ENCODE data around the gene ZAP70. TPM values are rescaled to one million over a fixed set of nuclear protein-coding genes. Genes with fewer than 3 reads are reported as not detected.

The ZAP70 gene
- total RNA-seq, 1 experiment from 2014 or later: 0.54 TPM

- BruUV-seq (replicated peaks): no TSS peak
Observed at GRCh38 chr2:97706708-97707345, 6.5 kb upstream of the ZAP70 start.

More at GRCh38 chr2:97706708-97707345, 6.5 kb upstream of the ZAP70 start:
- in situ Hi-C loops (cut with HindIII; ENCODE audit: low pct_unique_long_range_greater_than_20kb, low sequenced_read_pairs) (no loop called here), intact Hi-C loops (cut with micrococcal nuclease; ENCODE audit: unreplicated experiment) (loop anchor here (10.0 kb wide), 1 partner anchor 678 kb away; no protein-coding TSS in a partner anchor)
- no peaks in the 10 kb centered on the region for H3K27me3 ChIP-seq (ENCODE audit: control insufficient read depth, insufficient read depth, low read length)
- ATAC-seq (no peak), DNase-seq (ENCODE audit: low read depth, low spot score) (no peak)
- ChIA-PET POLR2A (no interaction called here), CTCF (interaction anchor here (0.6 kb wide), 1 partner anchor 1852 kb away, joined by 3 read pairs; no protein-coding TSS in a partner anchor)
- TF ChIP-seq SIN3A (IDR thresholded peaks at IDR 0.05; ENCODE audit: borderline replicate concordance, insufficient read depth, low read depth, low read length) (no peak), POLR2AphosphoS5 (IDR thresholded peaks at IDR 0.05; ENCODE audit: low read depth, low read length) (no peak), TCF7L2 (IDR thresholded peaks at IDR 0.05; ENCODE audit: low read depth, low read length) (no peak), REST (IDR thresholded peaks at IDR 0.05; ENCODE audit: insufficient read depth in 1 of 2, low read depth in 2 of 2, low read length in 1 of 2) (no peak), CTCF (IDR thresholded peaks at IDR 0.05) (no peak)
- no peak overlapping the region for H3K4me3 ChIP-seq (ENCODE audit: low read depth in 2 of 2, low read length in 2 of 2)
- H3K4me1 ChIP-seq (ENCODE audit: control insufficient read depth, insufficient read depth, low read length): no peaks in the 10 kb centered on the region
- no peaks in the 10 kb centered on the region for H3K9me3 ChIP-seq (ENCODE audit: control insufficient read depth, insufficient read depth, low read depth, low read length)
- no peaks in the 10 kb centered on the region for H3K36me3 ChIP-seq (ENCODE audit: control insufficient read depth, insufficient read depth, low read length)
- no peak overlapping the region for H3K27ac ChIP-seq (ENCODE audit: low read length)
